Mesenchymal stem cell (in vitro differentiated cells and primary cell): Measurements from ENCODE around the gene SSR3.

ENCODE experiments used
- DNase-seq: peaks from one replicate; pipeline ENCODE4 v3.0.0-alpha.2; 2013
- H2AFZ ChIP-seq: one replicate; pipeline ENCODE4 v1.6.1; 2013; ENCODE audit warnings: low read depth, mild to moderate bottlenecking, control low read depth, inconsistent platforms, low read length, moderate library complexity
- H2AK5ac ChIP-seq: 2 replicates; pipeline ENCODE4 v1.6.1; 2013; ENCODE audit warnings: low read length, moderate library complexity, mild to moderate bottlenecking, inconsistent platforms; ENCODE audit not compliant: severe bottlenecking
- H2BK120ac ChIP-seq: one replicate; pipeline ENCODE4 v1.6.1; 2013; ENCODE audit warnings: low read depth, mild to moderate bottlenecking, inconsistent platforms, low read length, moderate library complexity
- H2BK12ac ChIP-seq, 2 experiments: one replicate each; pipeline ENCODE4 v1.6.1; 2013; ENCODE audit warnings: inconsistent platforms in 2 of 2, low read length in 2 of 2, mild to moderate bottlenecking in 2 of 2, moderate library complexity in 2 of 2, control low read depth in 1 of 2
- H2BK15ac ChIP-seq: one replicate; pipeline ENCODE4 v1.6.1; 2013; ENCODE audit warnings: mild to moderate bottlenecking, low read depth, inconsistent platforms; ENCODE audit not compliant: poor library complexity, severe bottlenecking
- H2BK5ac ChIP-seq: 2 replicates; pipeline ENCODE4 v1.6.1; 2013; ENCODE audit warnings: low read depth, mild to moderate bottlenecking, low read length, control low read depth, inconsistent platforms; ENCODE audit not compliant: poor library complexity, severe bottlenecking
- H3K14ac ChIP-seq, 2 experiments: one replicate each; pipeline ENCODE4 v1.6.1; 2013; ENCODE audit warnings: inconsistent platforms in 2 of 2, low read length in 2 of 2, control low read depth in 1 of 2, mild to moderate bottlenecking in 1 of 2, moderate library complexity in 1 of 2
- H3K18ac ChIP-seq, 2 experiments: one replicate each; pipeline ENCODE4 v1.6.1; 2013; ENCODE audit warnings: inconsistent platforms in 2 of 2, low read length in 2 of 2, control low read depth in 1 of 2, low read depth in 1 of 2, mild to moderate bottlenecking in 1 of 2
- H3K23ac ChIP-seq, 2 experiments: one replicate each; pipeline ENCODE4 v1.6.1; 2013; ENCODE audit warnings: inconsistent platforms in 2 of 2, low read length in 2 of 2, mild to moderate bottlenecking in 2 of 2, moderate library complexity in 2 of 2, control low read depth in 1 of 2
- H3K27ac ChIP-seq: 2 replicates; pipeline ENCODE4 v1.5.1; 2013; ENCODE audit warnings: mild to moderate bottlenecking, moderate library complexity, low read length, control low read depth, inconsistent platforms; ENCODE audit not compliant: poor library complexity, severe bottlenecking
- H3K27me3 ChIP-seq, 2 experiments: 2 replicates each; pipeline versions ENCODE4 v1.6.1 to v1.7.0; 2013; ENCODE audit warnings: low read length in 2 of 2, mild to moderate bottlenecking in 2 of 2, moderate library complexity in 2 of 2, control low read depth in 1 of 2, inconsistent platforms in 1 of 2; ENCODE audit not compliant: control insufficient read depth in 1 of 2, insufficient read depth in 1 of 2
- H3K36me3 ChIP-seq, 2 experiments: 2 replicates each; pipeline versions ENCODE4 v1.6.1 to v1.7.0; 2013; ENCODE audit warnings: low read length in 2 of 2, control low read depth in 1 of 2, inconsistent platforms in 1 of 2, low read depth in 1 of 2, mild to moderate bottlenecking in 1 of 2; ENCODE audit not compliant: insufficient read depth in 2 of 2, control insufficient read depth in 1 of 2
- H3K4ac ChIP-seq, 2 experiments: one replicate each; pipeline ENCODE4 v1.6.1; 2013; ENCODE audit warnings: inconsistent platforms in 2 of 2, low read length in 2 of 2, mild to moderate bottlenecking in 2 of 2, moderate library complexity in 2 of 2, control low read depth in 1 of 2, low read depth in 1 of 2
- H3K4me1 ChIP-seq: 2 replicates; pipeline ENCODE4 v1.6.1; 2013; ENCODE audit warnings: low read depth, low read length, control low read depth; ENCODE audit not compliant: control insufficient read depth, insufficient read depth
- H3K4me2 ChIP-seq: 2 replicates; pipeline ENCODE4 v1.6.1; 2013; ENCODE audit warnings: low read length, mild to moderate bottlenecking, inconsistent platforms; ENCODE audit not compliant: poor library complexity, severe bottlenecking
- H3K4me3 ChIP-seq, 2 experiments: 2 replicates each; pipeline versions ENCODE4 v1.5.1 to v1.7.0; 2013; ENCODE audit warnings: low read length in 2 of 2, mild to moderate bottlenecking in 2 of 2, control low read depth in 1 of 2, low read depth in 1 of 2; ENCODE audit not compliant: insufficient read depth in 1 of 2
- H3K79me1 ChIP-seq: replicated peaks from 2 replicates; pipeline ENCODE4 v1.6.1; 2013; ENCODE audit warnings: mild to moderate bottlenecking, control low read depth, low read length, inconsistent platforms; ENCODE audit not compliant: poor library complexity, severe bottlenecking
- H3K9ac ChIP-seq: 2 replicates; pipeline ENCODE4 v1.7.0; 2013; ENCODE audit warnings: mild to moderate bottlenecking, low read length, moderate library complexity
- H3K9me3 ChIP-seq: 2 replicates; pipeline ENCODE4 v1.7.0; 2013; ENCODE audit warnings: mild to moderate bottlenecking, low read length; ENCODE audit not compliant: control insufficient read depth
- H4K8ac ChIP-seq: one replicate; pipeline ENCODE4 v1.6.1; 2013; ENCODE audit warnings: inconsistent platforms, mild to moderate bottlenecking, low read length, moderate library complexity
- H4K91ac ChIP-seq: one replicate; pipeline ENCODE4 v1.6.1; 2013; ENCODE audit warnings: mild to moderate bottlenecking, low read length, inconsistent platforms
- WGBS: methylation state at CpG from one replicate; pipeline ENCODE4 v1.1.7; 2013; ENCODE audit warnings: mixed read lengths; 5-methylcytosine and 5-hydroxymethylcytosine counted together

The SSR3 gene

DNA sequence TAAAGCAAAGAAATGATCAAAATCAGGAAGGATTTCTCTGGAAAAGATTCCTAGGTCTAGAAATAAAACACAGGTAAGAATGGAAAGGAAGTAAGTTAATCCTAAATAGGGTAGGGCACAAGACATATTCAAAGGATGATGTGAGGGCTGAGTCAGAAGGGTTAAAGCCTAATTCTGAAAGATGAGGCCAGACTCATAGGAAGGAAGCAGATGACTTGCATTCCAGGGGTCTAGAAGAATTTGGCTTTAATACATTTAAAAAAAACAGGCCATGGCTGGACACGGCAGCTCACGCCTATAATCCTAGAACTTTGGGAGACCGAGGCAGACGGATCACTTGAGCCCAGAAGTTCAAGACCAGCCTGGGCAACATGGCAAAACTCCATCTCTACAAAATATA is 3.2 kb downstream of the SSR3 start:
- Histone ChIP-seq H4K91ac (no peak overlapping the region), H3K18ac (no peak overlapping the region), H4K8ac (no peak overlapping the region), H2BK5ac (no peak overlapping the region), H3K9me3 (no peaks in the 10 kb centered on the region), H3K27ac (peak overlapping the region; percentile 85), H3K4ac (no peak overlapping the region), H2AK5ac (no peak overlapping the region), H3K27me3 (no peaks in the 10 kb centered on the region), H3K36me3 (peaks cover 0 to 65% of the 10 kb centered on the region in 2 experiments), H3K79me1 (no peaks in the 10 kb centered on the region), H3K4me2 (peak overlapping the region; percentile 39), H3K14ac (no peak overlapping the region), H3K4me1 (peaks cover 10% of the 10 kb centered on the region), H2BK12ac (no peak overlapping the region), H3K4me3 (peak overlapping the region in 1 of 2 experiments; percentile 40), H2BK15ac (no peak overlapping the region), H2BK120ac (no peak overlapping the region), H3K23ac (no peak overlapping the region), H2AFZ (no peak overlapping the region), H3K9ac (peak overlapping the region; percentile 99)
- peak; percentile 59 for DNase-seq
- WGBS, result 6% methylated on average over 2 of the region's 4 CpGs

DNA sequence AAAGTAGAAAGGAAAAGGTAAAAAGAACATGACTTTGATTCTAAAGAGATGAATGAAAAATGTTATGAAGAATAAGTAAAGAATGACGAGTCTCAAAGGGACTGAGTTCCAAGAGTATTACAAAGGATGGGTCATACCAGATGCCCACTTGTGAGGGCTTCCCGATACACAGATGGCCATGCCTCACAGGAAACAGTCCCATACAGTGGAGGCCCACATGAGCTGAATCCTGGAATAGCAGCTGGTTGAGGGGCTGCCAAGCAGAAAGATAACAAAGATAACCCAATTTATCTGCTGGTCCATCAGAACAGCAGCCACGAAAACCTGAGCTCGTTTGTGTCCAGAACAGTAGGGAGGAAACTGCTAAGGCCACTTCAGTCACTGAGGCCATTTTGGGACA is 3.7 kb downstream of the SSR3 start:
- H3K4me2 ChIP-seq, result no peak overlapping the region
- peak overlapping the region; percentile 79 for H2AK5ac ChIP-seq
- H4K91ac ChIP-seq, result no peak overlapping the region
- peak overlapping the region; percentile 85 for H2BK5ac ChIP-seq
- H2BK120ac ChIP-seq, result no peak overlapping the region
- no peaks in the 10 kb centered on the region for H3K9me3 ChIP-seq
- H3K4ac ChIP-seq, result no peak overlapping the region
- no peak overlapping the region for H3K14ac ChIP-seq
- no peak overlapping the region for H3K18ac ChIP-seq
- WGBS, result 16% methylated on average over 4 of the region's 4 CpGs
- peak overlapping the region in 1 of 2 experiments; percentile 40 for H3K4me3 ChIP-seq
- peaks cover 10% of the 10 kb centered on the region for H3K4me1 ChIP-seq
- peak overlapping the region; percentile 85 for H3K27ac ChIP-seq
- H3K27me3 ChIP-seq, result no peaks in the 10 kb centered on the region
- H3K23ac ChIP-seq, result no peak overlapping the region
- peak overlapping the region; percentile 99 for H3K9ac ChIP-seq
- peak; percentile 66 for DNase-seq
- no peak overlapping the region for H2BK15ac ChIP-seq
- no peak overlapping the region for H2AFZ ChIP-seq
- H2BK12ac ChIP-seq, result no peak overlapping the region
- no peaks in the 10 kb centered on the region for H3K79me1 ChIP-seq
- H4K8ac ChIP-seq, result peak overlapping the region; percentile 55
- peaks cover 0 to 70% of the 10 kb centered on the region in 2 experiments for H3K36me3 ChIP-seq

DNA sequence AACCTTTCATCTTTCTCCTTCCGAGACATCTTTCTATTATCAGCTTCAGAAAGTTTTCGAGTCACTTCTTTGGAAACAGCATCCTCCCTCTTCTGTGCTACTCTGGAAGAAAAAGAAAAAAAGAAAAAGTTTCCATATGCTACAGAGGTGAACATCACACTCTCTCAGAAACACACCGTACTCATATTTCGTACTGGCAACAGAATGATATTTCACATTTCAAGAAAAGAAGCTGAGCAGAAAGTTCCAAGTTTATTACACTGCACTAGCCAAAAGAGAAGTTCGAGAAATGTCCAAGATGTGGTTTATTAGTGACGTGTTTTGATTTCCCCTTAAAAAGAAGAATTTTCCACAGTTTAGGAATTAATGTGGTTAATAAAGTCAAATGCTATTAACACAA is 6.0 kb downstream of the SSR3 start:
- Histone ChIP-seq H3K4me2 (no peak overlapping the region), H3K4ac (no peak overlapping the region), H3K9me3 (no peaks in the 10 kb centered on the region), H3K36me3 (peaks cover 0 to 94% of the 10 kb centered on the region in 2 experiments), H3K4me3 (peak overlapping the region in 1 of 2 experiments; percentile 27), H4K91ac (no peak overlapping the region), H3K4me1 (peaks cover 10% of the 10 kb centered on the region), H2BK120ac (no peak overlapping the region), H3K23ac (no peak overlapping the region), H2AFZ (no peak overlapping the region), H2BK15ac (no peak overlapping the region), H3K27me3 (no peaks in the 10 kb centered on the region), H2BK5ac (no peak overlapping the region), H3K9ac (peak overlapping the region; percentile 99), H3K27ac (peak overlapping the region; percentile 10), H3K18ac (no peak overlapping the region), H2BK12ac (no peak overlapping the region), H2AK5ac (no peak overlapping the region), H4K8ac (no peak overlapping the region), H3K79me1 (no peaks in the 10 kb centered on the region), H3K14ac (no peak overlapping the region)
- 61% methylated on average over 3 of the region's 6 CpGs for WGBS
- DNase-seq, result no peak

DNA sequence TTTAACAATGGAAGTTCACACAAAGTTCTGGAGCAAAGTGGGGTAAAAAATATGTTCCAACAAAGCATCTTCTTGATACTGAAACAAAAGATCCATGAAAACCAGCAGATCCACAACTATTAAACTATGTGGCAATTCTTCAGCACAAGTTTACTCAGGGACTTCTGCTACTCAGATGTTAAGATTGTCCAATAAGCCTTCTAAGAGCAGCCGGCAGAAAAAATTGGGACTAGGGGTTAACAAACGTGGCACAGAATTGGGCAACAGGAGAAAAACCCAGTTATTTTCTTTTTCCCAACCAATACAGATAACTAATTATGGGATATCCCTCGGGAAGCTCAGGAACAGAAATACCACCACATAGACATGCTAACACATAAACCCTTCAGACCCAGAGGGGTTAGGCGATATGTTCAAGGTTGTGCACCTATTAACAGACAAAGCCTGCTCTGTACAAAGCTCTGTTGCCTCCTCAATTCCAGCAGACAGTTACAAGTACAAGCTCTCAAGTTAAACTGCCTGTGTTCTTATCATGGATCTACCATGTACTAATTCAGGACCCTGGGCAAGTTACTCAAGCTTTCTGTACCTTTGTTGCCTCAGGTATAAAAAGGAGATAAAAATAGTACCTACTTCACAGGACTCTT is 6.8 kb downstream of the SSR3 start:
- no peak overlapping the region for H4K8ac ChIP-seq
- no peak overlapping the region for H3K4me3 ChIP-seq
- no peak overlapping the region for H2AFZ ChIP-seq
- no peaks in the 10 kb centered on the region for H3K79me1 ChIP-seq
- peak overlapping the region in 1 of 2 experiments; percentile 87 for H3K23ac ChIP-seq
- no peaks in the 10 kb centered on the region for H3K9me3 ChIP-seq
- H3K4ac ChIP-seq, result no peak overlapping the region
- no peak overlapping the region for H2BK5ac ChIP-seq
- peaks cover 0 to 96% of the 10 kb centered on the region in 2 experiments for H3K36me3 ChIP-seq
- no peak overlapping the region for H4K91ac ChIP-seq
- no peak overlapping the region for H3K4me2 ChIP-seq
- H3K27ac ChIP-seq, result peak overlapping the region; percentile 60
- H3K4me1 ChIP-seq, result peaks cover 10% of the 10 kb centered on the region
- no peak overlapping the region for H2BK12ac ChIP-seq
- H2BK15ac ChIP-seq, result no peak overlapping the region
- H3K27me3 ChIP-seq, result no peaks in the 10 kb centered on the region
- DNase-seq, result peak; percentile 45
- peak overlapping the region; percentile 99 for H3K9ac ChIP-seq
- H3K18ac ChIP-seq, result no peak overlapping the region
- no peak overlapping the region for H3K14ac ChIP-seq
- 93% methylated on average over 4 of the region's 4 CpGs for WGBS
- H2AK5ac ChIP-seq, result peak overlapping the region; percentile 89
- H2BK120ac ChIP-seq, result no peak overlapping the region
